Stimulated activated CD8-positive, alpha-beta memory T cell treated with anti-CD3 and anti-CD28 coated beads, Interleukin-12 subunit alpha, Interleukin-12 subunit beta, amount 100 ng/mL, for 24 hours (primary cell): ENCODE measurements around the gene ADCY3.
"Not testable (repeated sequence)": the region's sequence is repeated elsewhere in the genome, so short reads cannot be mapped to it uniquely, and the experiment has no call there.

ENCODE experiments used
- DNase-seq: peaks from one replicate; pipeline ENCODE4 v3.0.0-alpha.2; 2020; ENCODE audit errors: extremely low read depth

ADCY3 gene

GRCh38 chr2:24844023-24844685 is 75.9 kb downstream of the ADCY3 start:
- DNase-seq: no peak

GRCh38 chr2:24843330-24843860 is 76.6 kb downstream of the ADCY3 start:
- no peak for DNase-seq

GRCh38 chr2:24842081-24843050 is 77.7 kb downstream of the ADCY3 start:
- no peak for DNase-seq

GRCh38 chr2:24840962-24841945 is 78.8 kb downstream of the ADCY3 start:
- DNase-seq: no peak

GRCh38 chr2:24840164-24840869 is 79.7 kb downstream of the ADCY3 start:
- DNase-seq: no peak

- no peak for DNase-seq
These were observed 80.3 kb downstream of the ADCY3 start for GRCh38 chr2:24839729-24840128.

GRCh38 chr2:24838541-24838940 is 81.5 kb downstream of the ADCY3 start:
- no peak for DNase-seq

GRCh38 chr2:24837996-24838513 is 82.0 kb downstream of the ADCY3 start:
- no peak for DNase-seq

GRCh38 chr2:24836706-24837105 is 83.3 kb downstream of the ADCY3 start:
- DNase-seq: no peak

GRCh38 chr2:24836206-24836605 is 83.8 kb downstream of the ADCY3 start:
- DNase-seq: no peak

- DNase-seq: not testable (repeated sequence)
These were observed 84.6 kb downstream of the ADCY3 start for GRCh38 chr2:24835411-24835810.

GRCh38 chr2:24834733-24835395 is 85.2 kb downstream of the ADCY3 start:
- no peak for DNase-seq

GRCh38 chr2:24833821-24834732 is 86.0 kb downstream of the ADCY3 start:
- DNase-seq: no peak

- no peak for DNase-seq
These were observed 86.9 kb downstream of the ADCY3 start for GRCh38 chr2:24832931-24833701.

GRCh38 chr2:24832521-24832920 is 87.5 kb downstream of the ADCY3 start:
- DNase-seq: no peak

- no peak for DNase-seq
These were observed 88.0 kb downstream of the ADCY3 start for GRCh38 chr2:24832073-24832461.

GRCh38 chr2:24831221-24832072 is 88.6 kb downstream of the ADCY3 start:
- DNase-seq: no peak
